Suppressor macrophage treated with lipopolysaccharide for 1 hour (primary cell): ENCODE results near the gene FAM53A.
"Not testable (repeated sequence)": the region's sequence is repeated elsewhere in the genome, so short reads cannot be mapped to it uniquely, and the experiment has no call there.

ENCODE experiments used
- DNase-seq, 3 donors: peaks; one replicate each; pipeline ENCODE4 v3.0.0-alpha.2; 2020 to 2022

FAM53A gene

GRCh38 chr4:1619151-1619672 lies 64.9 kb downstream of the FAM53A start:
- no peak for DNase-seq

- DNase-seq, result no peak
Measured at GRCh38 chr4:1618438-1618837, 65.7 kb downstream of the FAM53A start.

GRCh38 chr4:1616557-1616930 lies 67.6 kb downstream of the FAM53A start:
- DNase-seq, result no peak

GRCh38 chr4:1615786-1616556 lies 68.1 kb downstream of the FAM53A start:
- DNase-seq, result no peak

- DNase-seq, result no peak
Measured at GRCh38 chr4:1614854-1615595, 69.1 kb downstream of the FAM53A start.

- DNase-seq, result no peak
Measured at GRCh38 chr4:1614502-1614853, 69.6 kb downstream of the FAM53A start.

GRCh38 chr4:1614049-1614448 lies 70.1 kb downstream of the FAM53A start:
- no peak for DNase-seq

- DNase-seq, result no peak
Measured at GRCh38 chr4:1613099-1613495, 71.0 kb downstream of the FAM53A start.

- no peak for DNase-seq
Measured at GRCh38 chr4:1612278-1613098, 71.6 kb downstream of the FAM53A start.

- no peak for DNase-seq
Measured at GRCh38 chr4:1611501-1611870, 72.6 kb downstream of the FAM53A start.

- no peak for DNase-seq
Measured at GRCh38 chr4:1610791-1611500, 73.2 kb downstream of the FAM53A start.

GRCh38 chr4:1609901-1610790 lies 74.0 kb downstream of the FAM53A start:
- no peak for DNase-seq

GRCh38 chr4:1608821-1609500 lies 75.2 kb downstream of the FAM53A start:
- DNase-seq, result no peak

- no peak for DNase-seq
Measured at GRCh38 chr4:1608196-1608820, 75.8 kb downstream of the FAM53A start.

- not testable (repeated sequence) for DNase-seq
Measured at GRCh38 chr4:1607436-1608195, 76.5 kb downstream of the FAM53A start.

GRCh38 chr4:1604706-1605205 lies 79.4 kb downstream of the FAM53A start:
- DNase-seq, result no peak

GRCh38 chr4:1604181-1604705 lies 79.9 kb downstream of the FAM53A start:
- DNase-seq, result no peak

- DNase-seq, result no peak
Measured at GRCh38 chr4:1603413-1604135, 80.5 kb downstream of the FAM53A start.
